MM.1S (cell line): ENCODE results near the gene MOCS1.

Source experiments
- DNase-seq: peaks from one replicate; pipeline ENCODE4 v3.0.0-alpha.2; 2015
- H2AFZ ChIP-seq: fragments of 300-600 bp; sonication (generic); 2 replicates; pipeline ENCODE4 v1.6.0; 2016; ENCODE audit warnings: antibody characterized with exemption, low read length
- H3F3A ChIP-seq: fragments of 300-600 bp; sonication (generic); 2 replicates; pipeline ENCODE4 v1.6.1; 2016; ENCODE audit warnings: mild to moderate bottlenecking, antibody characterized with exemption, low read length, moderate library complexity, mixed read lengths; ENCODE audit not compliant: insufficient read depth
- H3K27ac ChIP-seq: fragments of 300-600 bp; sonication (generic); 2 replicates; pipeline ENCODE4 v1.5.1; 2016; ENCODE audit warnings: mild to moderate bottlenecking, low read length
- H3K27me3 ChIP-seq: fragments of 300-600 bp; sonication (generic); replicated peaks from 2 replicates; pipeline ENCODE4 v1.6.0; 2016; ENCODE audit warnings: low read length; ENCODE audit not compliant: insufficient read depth
- H3K36me3 ChIP-seq: fragments of 300-600 bp; sonication (generic); replicated peaks from 2 replicates; pipeline ENCODE4 v1.6.1; 2016; ENCODE audit warnings: mild to moderate bottlenecking, low read length, mixed read lengths; ENCODE audit not compliant: insufficient read depth
- H3K4me1 ChIP-seq: fragments of 300-600 bp; sonication (generic); 2 replicates; pipeline ENCODE4 v1.6.1; 2016; ENCODE audit warnings: low read length, mixed read lengths
- H3K4me2 ChIP-seq: fragments of 300-600 bp; sonication (generic); 2 replicates; pipeline ENCODE4 v1.6.0; 2016; ENCODE audit warnings: low read depth, low read length
- H3K4me3 ChIP-seq: fragments of 300-600 bp; sonication (generic); 2 replicates; pipeline ENCODE4 v1.5.1; 2016; ENCODE audit warnings: low read length, mixed read lengths
- H3K79me2 ChIP-seq: fragments of 300-600 bp; sonication (generic); 2 replicates; pipeline ENCODE4 v1.6.1; 2016; ENCODE audit warnings: mixed run types, low read length, mixed read lengths
- H3K9ac ChIP-seq: fragments of 300-600 bp; sonication (generic); 2 replicates; pipeline ENCODE4 v1.6.1; 2016; ENCODE audit warnings: low read length, mixed read lengths
- H3K9me2 ChIP-seq: fragments of 300-600 bp; sonication (generic); replicated peaks from 2 replicates; pipeline ENCODE4 v1.6.1; 2016; ENCODE audit warnings: mild to moderate bottlenecking, low read length, mixed read lengths; ENCODE audit not compliant: insufficient read depth
- H3K9me3 ChIP-seq: fragments of 300-600 bp; sonication (generic); replicated peaks from 2 replicates; pipeline ENCODE4 v1.6.1; 2016; ENCODE audit warnings: mild to moderate bottlenecking, low read length, mixed read lengths; ENCODE audit not compliant: insufficient read depth
- H4K20me1 ChIP-seq: fragments of 300-600 bp; sonication (generic); 2 replicates; pipeline ENCODE4 v1.6.1; 2016; ENCODE audit warnings: mild to moderate bottlenecking, low read length, moderate library complexity, mixed read lengths; ENCODE audit not compliant: insufficient read depth
- CTCF ChIP-seq: fragments of 300-600 bp; sonication (generic); IDR thresholded peaks from 2 replicates; pipeline ENCODE4 v1.5.1; 2016; ENCODE audit warnings: antibody characterized with exemption, low read length, mixed read lengths
- EZH2 ChIP-seq: fragments of 300-600 bp; sonication (generic); optimal IDR thresholded peaks from 2 replicates; pipeline ENCODE3; 2017; ENCODE audit warnings: low read depth, mild to moderate bottlenecking, antibody characterized with exemption, low read length, mixed read lengths
- EZH2phosphoT487 ChIP-seq: fragments of 300-600 bp; sonication (generic); IDR thresholded peaks from 2 replicates; pipeline ENCODE4 v1.6.1; 2018; ENCODE audit warnings: antibody characterized with exemption, low read length

MOCS1 gene

GRCh38 chr6:39913391-39913916 lies 20.8 kb downstream of the MOCS1 start:
- TF ChIP-seq EZH2phosphoT487: no peak
- no peak for TF ChIP-seq CTCF
- no peak for TF ChIP-seq EZH2

GRCh38 chr6:39912446-39912845 lies 21.8 kb downstream of the MOCS1 start:
- no peak overlapping the region for H3K4me3 ChIP-seq
- H3K36me3 ChIP-seq: no peaks in the 10 kb centered on the region
- H3K9ac ChIP-seq: no peak overlapping the region
- no peak for DNase-seq
- H3K4me1 ChIP-seq: no peaks in the 10 kb centered on the region
- H4K20me1 ChIP-seq: no peaks in the 10 kb centered on the region
- H3K4me2 ChIP-seq: no peak overlapping the region
- H3F3A ChIP-seq: no peaks in the 10 kb centered on the region
- H3K9me3 ChIP-seq: no peaks in the 10 kb centered on the region
- no peak overlapping the region for H2AFZ ChIP-seq
- no peak for TF ChIP-seq CTCF
- TF ChIP-seq EZH2: no peak
- TF ChIP-seq EZH2phosphoT487: no peak
- no peak overlapping the region for H3K27ac ChIP-seq
- no peaks in the 10 kb centered on the region for H3K79me2 ChIP-seq
- no peaks in the 10 kb centered on the region for H3K27me3 ChIP-seq
- H3K9me2 ChIP-seq: no peaks in the 10 kb centered on the region

More at GRCh38 chr6:39913391-39913916, 20.8 kb downstream of the MOCS1 start:
- Histone ChIP-seq H3K27ac (no peak overlapping the region), H3K36me3 (no peaks in the 10 kb centered on the region), H3K4me1 (no peaks in the 10 kb centered on the region), H3K9ac (no peak overlapping the region), H3K9me2 (no peaks in the 10 kb centered on the region), H3K4me3 (no peak overlapping the region), H3K9me3 (no peaks in the 10 kb centered on the region), H4K20me1 (no peaks in the 10 kb centered on the region), H2AFZ (no peak overlapping the region), H3K27me3 (no peaks in the 10 kb centered on the region), H3K79me2 (no peaks in the 10 kb centered on the region), H3K4me2 (no peak overlapping the region), H3F3A (no peaks in the 10 kb centered on the region)
- DNase-seq: no peak

GRCh38 chr6:39911513-39912125 lies 22.6 kb downstream of the MOCS1 start:
- Histone ChIP-seq H3K79me2 (no peaks in the 10 kb centered on the region), H3K9me3 (no peaks in the 10 kb centered on the region), H3F3A (no peaks in the 10 kb centered on the region), H3K4me1 (no peaks in the 10 kb centered on the region), H3K9me2 (no peaks in the 10 kb centered on the region), H3K9ac (no peak overlapping the region), H3K4me3 (no peak overlapping the region), H3K4me2 (no peak overlapping the region), H3K27me3 (no peaks in the 10 kb centered on the region), H3K36me3 (no peaks in the 10 kb centered on the region), H3K27ac (no peak overlapping the region), H2AFZ (no peak overlapping the region), H4K20me1 (no peaks in the 10 kb centered on the region)
- DNase-seq: no peak
- TF ChIP-seq EZH2: no peak
- TF ChIP-seq CTCF: no peak
- no peak for TF ChIP-seq EZH2phosphoT487
